ENCODE data around the gene MYH7.
"Not testable (repeated sequence)": the region's sequence is repeated elsewhere in the genome, so short reads cannot be mapped to it uniquely, and the experiment has no call there.

MYH7 gene

GRCh38 chr14:23430016-23430722 is 5.3 kb downstream of the MYH7 start:
- no peak for DNase-seq

GRCh38 chr14:23428686-23429495 is 6.6 kb downstream of the MYH7 start:
- DNase-seq: no peak

DNA sequence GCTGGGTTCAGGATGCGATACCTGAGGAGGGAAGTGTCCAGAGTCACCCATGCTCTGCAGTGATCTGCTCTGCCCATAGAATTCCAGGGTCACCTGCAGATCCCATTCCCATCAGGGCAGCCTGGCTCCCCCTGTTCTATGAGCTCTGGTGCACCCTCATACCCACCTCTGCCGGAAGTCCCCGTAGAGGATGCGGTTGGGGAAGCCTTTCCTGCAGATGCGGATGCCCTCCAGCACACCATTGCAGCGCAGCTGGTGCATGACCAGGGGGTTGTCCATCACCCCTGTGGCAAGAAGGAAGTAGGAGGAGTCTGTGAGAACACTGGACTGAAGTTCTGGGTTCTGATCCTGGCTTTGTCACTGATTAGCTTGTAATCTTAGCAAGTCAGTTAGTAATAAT is 9.7 kb downstream of the MYH7 start:
- DNase-seq: not testable (repeated sequence)

DNA sequence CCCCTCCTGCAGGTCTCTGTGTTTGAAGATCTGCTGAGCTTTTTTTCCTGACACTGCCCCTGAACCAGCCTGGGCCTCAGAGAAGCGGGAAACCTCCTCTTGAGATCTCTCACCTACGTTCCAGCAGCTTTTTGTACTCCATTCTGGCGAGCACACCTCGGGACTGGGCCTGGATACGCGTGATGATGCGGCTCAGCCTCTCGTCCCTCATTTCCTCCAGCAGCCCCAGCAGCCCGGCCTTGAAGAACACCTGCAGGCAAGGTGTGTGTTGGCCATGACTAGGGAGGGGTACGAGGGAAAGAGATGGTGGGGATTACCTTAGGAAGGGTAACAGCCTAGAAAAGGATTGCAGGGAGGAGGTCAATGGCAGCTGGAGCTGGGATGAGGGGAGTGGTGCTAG is 10.3 kb downstream of the MYH7 start:
- no peak for DNase-seq

GRCh38 chr14:23423657-23424056 is 11.8 kb downstream of the MYH7 start:
- no peak for DNase-seq

DNA sequence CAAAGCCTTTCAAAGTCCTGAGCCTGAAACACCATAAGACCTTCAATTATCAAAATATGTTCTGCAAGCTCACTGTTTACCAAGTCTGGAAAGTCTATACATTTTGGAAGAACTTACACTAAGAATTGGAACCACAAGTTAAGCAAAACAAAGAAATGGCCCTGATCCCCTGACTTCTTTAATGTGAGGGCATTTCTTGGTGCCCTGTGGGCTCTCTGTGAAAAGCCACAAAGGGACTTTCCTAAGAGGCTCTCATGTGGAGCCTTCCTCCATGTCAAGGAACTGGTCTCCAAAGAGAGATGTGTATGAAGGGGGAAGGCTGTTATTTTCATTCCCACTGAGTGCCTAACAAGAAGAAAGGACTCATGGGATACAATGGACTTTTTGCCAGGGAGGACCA is 13.9 kb downstream of the MYH7 start:
- no peak for DNase-seq

- not testable (repeated sequence) for DNase-seq
Measured at GRCh38 chr14:23419646-23420045, 15.8 kb downstream of the MYH7 start.

GRCh38 chr14:23418021-23418420 is 17.4 kb downstream of the MYH7 start:
- DNase-seq: no peak

DNA sequence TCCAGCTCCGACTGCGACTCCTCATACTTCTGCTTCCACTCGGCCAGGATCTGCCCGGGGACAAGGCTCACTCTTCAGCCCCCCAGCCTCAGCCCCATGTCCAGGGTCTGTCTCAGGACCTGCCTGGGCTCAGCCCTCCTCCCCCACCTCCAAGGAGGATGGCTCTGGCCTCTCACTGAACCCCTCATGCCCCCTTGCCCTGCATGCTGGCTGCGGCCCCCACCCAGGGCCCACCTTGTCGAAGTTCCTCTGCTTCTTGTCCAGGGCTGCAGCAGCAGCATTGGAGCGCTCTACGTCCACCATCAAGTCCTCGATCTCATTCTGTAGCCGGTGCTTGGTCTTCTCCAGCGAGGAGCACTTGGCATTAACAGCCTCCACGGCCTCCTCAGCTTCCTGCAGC is 18.2 kb downstream of the MYH7 start:
- not testable (repeated sequence) for DNase-seq

DNA sequence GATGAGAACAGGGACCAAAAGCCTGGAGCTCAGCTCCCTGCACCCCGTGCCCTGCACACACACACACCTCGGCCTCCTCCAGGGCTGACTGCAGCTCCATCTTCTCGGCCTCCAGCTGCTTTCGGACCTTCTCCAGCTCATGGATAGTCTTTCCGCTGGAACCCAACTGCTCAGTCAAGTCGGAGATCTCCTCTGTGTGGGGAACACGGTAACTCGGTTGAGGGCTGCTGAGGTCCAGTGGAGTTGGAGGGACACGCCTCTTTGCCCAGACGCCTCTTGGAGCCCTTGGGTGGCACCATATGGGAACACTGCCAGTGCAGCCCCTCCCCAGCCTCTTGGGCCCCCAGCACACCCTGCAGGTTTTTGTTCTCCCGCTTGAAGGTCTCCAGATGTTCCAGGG is 18.7 kb downstream of the MYH7 start:
- DNase-seq: no peak

GRCh38 chr14:23415821-23416778 is 19.4 kb downstream of the MYH7 start:
- DNase-seq: no peak

- DNase-seq: no peak
Measured at GRCh38 chr14:23414906-23415820, 20.3 kb downstream of the MYH7 start.

- no peak for DNase-seq
Measured at GRCh38 chr14:23414254-23414653, 21.2 kb downstream of the MYH7 start.

DNA sequence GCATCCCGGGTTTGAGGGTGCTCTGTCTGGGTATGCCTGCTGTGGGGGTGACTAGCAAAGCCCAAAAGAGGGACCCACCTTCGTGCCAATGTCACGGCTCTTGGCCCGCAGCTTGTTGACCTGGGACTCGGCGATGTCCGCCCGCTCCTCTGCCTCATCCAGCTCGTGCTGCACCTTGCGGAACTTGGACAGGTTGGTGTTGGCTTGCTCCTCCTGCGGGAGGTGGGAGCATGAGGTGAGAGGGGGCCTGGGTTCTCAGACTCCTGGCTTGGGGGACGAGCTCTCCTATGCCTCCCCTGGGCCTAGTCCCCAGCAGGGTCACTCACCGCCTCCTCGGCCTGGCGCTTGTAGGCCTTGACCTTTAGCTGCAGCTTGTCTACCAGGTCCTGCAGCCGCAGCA is 21.8 kb downstream of the MYH7 start:
- DNase-seq: no peak

DNA sequence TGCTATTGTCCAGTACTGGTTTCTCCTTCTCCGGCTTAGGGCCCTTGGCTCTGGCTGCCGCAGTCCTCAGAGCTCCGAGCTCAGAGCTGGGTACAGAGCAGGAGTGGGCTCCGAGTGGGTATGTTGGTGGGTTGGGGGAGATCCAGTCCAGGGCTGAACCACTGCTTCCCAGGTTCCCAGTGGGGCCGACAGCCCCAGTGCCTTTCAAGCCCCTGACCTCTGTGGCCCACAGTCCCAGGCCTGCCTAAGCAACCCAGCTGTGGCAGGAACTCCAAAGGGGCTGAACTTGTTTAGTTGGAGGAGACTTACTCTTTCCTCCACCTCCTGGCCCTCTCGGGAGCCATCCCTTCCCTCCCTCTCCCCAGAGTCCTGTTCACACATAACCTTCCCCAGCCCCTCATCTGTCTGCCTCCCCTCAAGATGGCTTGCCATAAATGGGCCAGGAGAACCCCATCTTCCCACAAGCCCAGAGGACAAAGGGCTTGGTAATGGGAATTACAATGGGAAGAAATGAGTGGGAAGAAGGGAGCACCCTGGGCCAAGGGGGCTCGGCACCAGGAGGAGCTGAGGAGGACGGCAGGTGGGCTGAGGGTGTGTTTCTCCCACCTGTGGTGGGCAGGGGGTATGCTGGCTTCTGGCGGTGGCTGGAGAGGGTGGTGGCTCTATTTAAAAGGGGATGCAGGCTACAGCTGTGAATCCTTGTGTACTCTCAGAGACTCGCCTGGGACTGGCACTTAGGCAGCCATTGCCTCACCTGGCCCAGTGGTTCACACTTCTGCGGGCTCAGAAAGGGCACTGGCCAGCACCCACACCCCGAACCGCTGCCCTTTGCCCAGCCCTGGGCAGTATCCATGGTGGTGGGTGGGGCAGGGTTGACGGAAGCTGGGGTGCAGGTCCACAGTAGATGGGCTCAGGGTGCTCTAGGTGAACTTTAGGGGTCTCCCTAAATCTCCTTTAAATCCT is 23.6 kb downstream of the MYH7 start:
- no peak for DNase-seq

DNA sequence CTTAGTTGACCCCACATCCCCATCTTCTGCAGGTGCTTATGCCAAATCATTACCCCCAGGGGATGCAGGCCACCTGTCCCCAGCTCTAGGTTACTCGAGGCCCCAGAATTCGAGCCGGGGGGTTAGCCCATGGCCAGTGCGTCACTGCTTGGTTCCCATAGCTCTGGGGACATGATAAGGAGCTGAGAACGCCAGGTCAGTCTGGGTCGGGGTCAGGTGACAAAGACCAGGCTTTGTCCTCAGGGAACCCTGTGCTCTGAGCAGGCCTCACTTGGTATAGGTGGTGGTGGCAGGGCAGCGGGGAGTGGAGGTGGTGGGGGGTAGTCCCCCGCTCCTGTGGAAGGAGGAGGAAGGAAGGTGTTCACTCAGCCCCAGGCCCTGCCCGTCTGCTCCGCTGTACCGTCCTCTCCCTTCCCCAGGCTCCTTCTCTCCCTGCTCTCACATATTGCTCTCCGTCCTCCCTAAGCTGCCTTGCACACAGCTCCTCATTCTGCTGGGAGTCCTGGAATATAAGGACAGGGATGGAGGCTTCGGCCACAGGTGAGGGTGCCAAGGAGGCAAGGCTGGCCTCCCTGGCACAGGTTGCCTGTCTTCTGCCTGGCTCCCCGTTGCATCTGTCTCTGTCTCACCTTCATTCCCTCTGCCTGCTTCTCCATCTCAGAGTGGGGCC is 25.4 kb downstream of the MYH7 start:
- DNase-seq: no peak

- no peak for DNase-seq
Measured at GRCh38 chr14:23409475-23409874, 26.0 kb downstream of the MYH7 start.

DNA sequence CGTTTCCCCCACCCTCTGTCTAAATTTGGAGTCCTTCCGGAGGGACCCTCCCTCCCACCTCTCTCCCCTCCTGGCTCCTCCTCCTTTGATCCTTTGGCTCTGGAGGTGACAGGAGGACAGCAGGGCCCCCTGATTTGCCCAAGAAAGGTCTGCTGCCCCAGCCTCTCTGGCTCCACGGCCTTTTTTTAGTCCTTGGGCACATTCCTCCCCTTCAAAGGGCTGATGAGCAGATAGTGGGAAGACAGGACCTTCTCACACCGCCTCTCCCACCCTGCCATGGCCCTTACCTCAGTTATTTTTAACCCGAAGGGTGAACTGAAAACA is 27.2 kb downstream of the MYH7 start:
- DNase-seq: no peak

DNA sequence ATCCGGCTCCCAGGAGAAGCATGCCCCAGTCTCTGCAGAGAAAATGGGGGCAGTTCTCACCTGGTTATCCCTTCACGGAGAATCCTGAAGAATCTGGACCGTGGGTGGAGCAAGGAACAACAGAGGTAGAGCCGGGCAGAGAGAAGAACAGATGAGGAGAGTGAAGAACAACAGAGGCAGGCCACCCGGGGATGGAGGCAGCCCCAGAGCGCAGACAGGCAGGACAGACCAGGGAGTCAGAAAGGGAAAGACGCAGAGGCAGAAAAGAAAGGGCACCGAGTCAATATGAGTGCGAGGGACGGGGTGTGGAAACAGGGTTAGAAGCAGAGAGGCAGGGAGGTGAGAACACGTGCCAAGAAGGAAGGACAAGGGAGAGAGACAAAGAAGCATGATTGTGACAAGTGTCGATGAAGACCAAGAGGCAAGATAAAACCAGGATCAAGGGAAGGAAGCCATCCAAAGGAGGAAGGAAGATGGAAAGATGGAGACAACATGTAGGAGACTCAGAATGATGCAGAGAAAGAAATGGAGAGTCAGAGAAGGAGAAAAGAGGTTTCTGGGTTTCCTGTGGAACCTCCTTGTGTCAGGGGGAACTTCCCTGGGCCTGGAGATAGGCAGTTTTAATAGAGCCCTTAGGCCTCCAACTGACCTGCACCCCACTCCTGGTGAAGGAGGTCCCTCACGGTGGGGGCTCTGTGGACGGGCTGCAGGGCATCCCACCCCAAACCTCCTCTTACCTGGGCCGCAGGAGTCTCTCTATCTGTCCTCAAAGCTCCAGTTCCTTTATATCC is 27.7 kb downstream of the MYH7 start, which contains the start of gene MYH6:
Gene MYH6 (minus strand): TSS at position 758 of the 791 bp plus-strand sequence. CDS start 1,050 bp downstream, outside the sequence.
- DNase-seq: no peak
